ENCODE measurements around the gene YY1.

DNA sequence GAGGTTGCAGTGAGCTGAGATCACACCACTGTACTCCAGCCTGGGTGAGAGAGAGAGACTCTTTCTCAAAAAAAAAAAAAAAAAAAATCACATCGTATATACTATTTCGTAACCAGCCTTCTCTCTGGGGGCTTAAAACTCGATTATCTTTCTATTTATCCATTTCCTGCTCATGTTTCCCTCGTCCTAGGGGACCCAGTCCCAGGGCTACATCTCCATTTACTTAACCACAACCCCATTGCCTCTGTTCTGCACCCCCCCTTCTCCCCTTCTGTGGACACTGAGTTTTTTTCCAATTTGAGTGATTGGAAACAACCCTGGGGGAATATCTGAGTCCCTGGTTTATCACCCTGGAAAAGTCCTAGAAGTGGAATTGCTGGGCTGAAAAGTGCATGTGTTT is 36.2 kb upstream of the YY1 start:
- TF ChIP-seq, protein P1, sequence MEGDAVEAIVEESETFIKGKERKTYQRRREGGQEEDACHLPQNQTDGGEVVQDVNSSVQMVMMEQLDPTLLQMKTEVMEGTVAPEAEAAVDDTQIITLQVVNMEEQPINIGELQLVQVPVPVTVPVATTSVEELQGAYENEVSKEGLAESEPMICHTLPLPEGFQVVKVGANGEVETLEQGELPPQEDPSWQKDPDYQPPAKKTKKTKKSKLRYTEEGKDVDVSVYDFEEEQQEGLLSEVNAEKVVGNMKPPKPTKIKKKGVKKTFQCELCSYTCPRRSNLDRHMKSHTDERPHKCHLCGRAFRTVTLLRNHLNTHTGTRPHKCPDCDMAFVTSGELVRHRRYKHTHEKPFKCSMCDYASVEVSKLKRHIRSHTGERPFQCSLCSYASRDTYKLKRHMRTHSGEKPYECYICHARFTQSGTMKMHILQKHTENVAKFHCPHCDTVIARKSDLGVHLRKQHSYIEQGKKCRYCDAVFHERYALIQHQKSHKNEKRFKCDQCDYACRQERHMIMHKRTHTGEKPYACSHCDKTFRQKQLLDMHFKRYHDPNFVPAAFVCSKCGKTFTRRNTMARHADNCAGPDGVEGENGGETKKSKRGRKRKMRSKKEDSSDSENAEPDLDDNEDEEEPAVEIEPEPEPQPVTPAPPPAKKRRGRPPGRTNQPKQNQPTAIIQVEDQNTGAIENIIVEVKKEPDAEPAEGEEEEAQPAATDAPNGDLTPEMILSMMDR (tag by site-specific recombination; IDR thresholded peaks at IDR 0.05), result no peak
- no peak for TF ChIP-seq ZNF791 (tag by site-specific recombination; IDR thresholded peaks at IDR 0.05)
- no peak for TF ChIP-seq ZNF561 (tag by site-specific recombination; IDR thresholded peaks at IDR 0.05; ENCODE audit: borderline replicate concordance)
- no peak for TF ChIP-seq IKZF3 (tag by site-specific recombination; IDR thresholded peaks at IDR 0.05)
- TF ChIP-seq, protein P2, sequence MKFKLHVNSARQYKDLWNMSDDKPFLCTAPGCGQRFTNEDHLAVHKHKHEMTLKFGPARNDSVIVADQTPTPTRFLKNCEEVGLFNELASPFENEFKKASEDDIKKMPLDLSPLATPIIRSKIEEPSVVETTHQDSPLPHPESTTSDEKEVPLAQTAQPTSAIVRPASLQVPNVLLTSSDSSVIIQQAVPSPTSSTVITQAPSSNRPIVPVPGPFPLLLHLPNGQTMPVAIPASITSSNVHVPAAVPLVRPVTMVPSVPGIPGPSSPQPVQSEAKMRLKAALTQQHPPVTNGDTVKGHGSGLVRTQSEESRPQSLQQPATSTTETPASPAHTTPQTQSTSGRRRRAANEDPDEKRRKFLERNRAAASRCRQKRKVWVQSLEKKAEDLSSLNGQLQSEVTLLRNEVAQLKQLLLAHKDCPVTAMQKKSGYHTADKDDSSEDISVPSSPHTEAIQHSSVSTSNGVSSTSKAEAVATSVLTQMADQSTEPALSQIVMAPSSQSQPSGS (tag by site-specific recombination; IDR thresholded peaks at IDR 0.05; ENCODE audit: low read depth), result no peak
- no peak for TF ChIP-seq SALL2 (tag by site-specific recombination; IDR thresholded peaks at IDR 0.05; ENCODE audit: borderline replicate concordance)
- no peak for TF ChIP-seq REPIN1 (tag by site-specific recombination; IDR thresholded peaks at IDR 0.05; ENCODE audit: low read depth)
- no peak for TF ChIP-seq PRDM4 (tag by site-specific recombination; IDR thresholded peaks at IDR 0.05)
- no peak for TF ChIP-seq RBAK (tag by site-specific recombination; IDR thresholded peaks at IDR 0.05)
- TF ChIP-seq ZNF426 (tag by site-specific recombination; IDR thresholded peaks at IDR 0.05), result no peak
- no peak for TF ChIP-seq ZNF311 (tag by site-specific recombination; IDR thresholded peaks at IDR 0.05; ENCODE audit: borderline replicate concordance)
- no peak for TF ChIP-seq ZNF777 (tag by site-specific recombination; IDR thresholded peaks at IDR 0.05; ENCODE audit: borderline replicate concordance)
- TF ChIP-seq ZBTB48 (tag by site-specific recombination; IDR thresholded peaks at IDR 0.05), result no peak
- no peak for TF ChIP-seq ZNF274 (IDR thresholded peaks at IDR 0.05; ENCODE audit: low read length)
- TF ChIP-seq ZNF274 (tag by site-specific recombination; IDR thresholded peaks at IDR 0.05; ENCODE audit: borderline replicate concordance), result no peak

Measured in HEK293 (cell line).